ENCODE data around the gene XRCC1.

GRCh38 chr19:43595999-43596841, 20.9 kb upstream of the XRCC1 start, which contains the start of the genes IRGQ and ZNF576:
- TF ChIP-seq POLR2A (IDR thresholded peaks at IDR 0.05) (peak; percentile 86), CTCF (IDR thresholded peaks at IDR 0.05) (no peak)

All from right lobe of liver (tissue), 4 donors.